ENCODE data around the gene IZUMO4.

Gene IZUMO4

GRCh38 chr19:2103045-2103707, 6.5 kb downstream of the IZUMO4 start:
- DNase-seq (ENCODE audit: low read depth in 2 of 3, low spot score in 2 of 3), result no peak

GRCh38 chr19:2108251-2109016, 11.7 kb downstream of the IZUMO4 start:
- no peak for DNase-seq (ENCODE audit: low read depth in 2 of 3, low spot score in 2 of 3)

DNA sequence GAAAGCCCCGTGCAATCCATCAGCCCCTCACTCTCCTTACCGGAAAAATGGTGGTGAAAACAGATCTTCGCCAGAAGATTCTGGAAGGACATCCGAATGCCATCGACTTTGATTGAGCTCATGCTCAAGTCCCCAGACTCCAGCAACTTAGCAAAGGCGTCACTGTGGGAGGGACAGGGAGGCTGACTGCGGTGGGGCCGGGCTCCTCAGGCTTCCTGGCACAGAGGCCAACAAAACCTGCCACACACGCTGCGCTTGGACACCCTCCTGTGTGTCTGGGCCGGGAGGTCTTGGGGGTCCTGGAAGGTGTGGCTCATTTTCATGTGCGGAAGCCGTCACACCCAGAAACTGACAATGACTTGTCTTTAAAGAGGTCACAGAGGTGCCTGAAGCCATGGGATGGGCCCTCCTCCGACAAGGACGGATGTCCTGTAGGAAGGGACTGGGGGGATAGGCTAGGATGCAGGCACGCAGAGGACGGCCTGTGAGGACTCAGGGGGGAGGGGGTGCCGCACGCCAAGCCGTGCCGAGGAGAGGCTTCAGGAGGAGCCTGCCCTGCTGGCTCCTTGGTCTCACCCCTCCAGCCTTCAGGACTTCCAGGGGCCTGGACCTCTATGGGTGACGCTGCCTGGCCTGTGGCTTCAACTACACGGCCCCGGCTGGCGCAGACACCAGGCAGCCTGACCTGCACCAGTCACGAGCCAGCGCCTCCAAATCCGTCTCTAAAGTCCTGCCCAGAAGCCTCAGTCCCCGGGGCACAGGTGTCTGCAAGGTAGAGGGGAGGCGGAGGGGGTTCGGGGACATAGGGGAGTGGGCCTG, 12.5 kb downstream of the IZUMO4 start:
- no peak for DNase-seq (ENCODE audit: low read depth in 2 of 3, low spot score in 2 of 3)

GRCh38 chr19:2110822-2111221, 14.1 kb downstream of the IZUMO4 start:
- DNase-seq (ENCODE audit: low read depth in 2 of 3, low spot score in 2 of 3), result no peak

GRCh38 chr19:2111425-2111824, 14.7 kb downstream of the IZUMO4 start:
- DNase-seq (ENCODE audit: low read depth in 2 of 3, low spot score in 2 of 3), result no peak

GRCh38 chr19:2111886-2112285, 15.2 kb downstream of the IZUMO4 start:
- DNase-seq (ENCODE audit: low read depth in 2 of 3, low spot score in 2 of 3), result no peak

GRCh38 chr19:2112516-2113320, 16.0 kb downstream of the IZUMO4 start:
- no peak for DNase-seq (ENCODE audit: low read depth in 2 of 3, low spot score in 2 of 3)

DNA sequence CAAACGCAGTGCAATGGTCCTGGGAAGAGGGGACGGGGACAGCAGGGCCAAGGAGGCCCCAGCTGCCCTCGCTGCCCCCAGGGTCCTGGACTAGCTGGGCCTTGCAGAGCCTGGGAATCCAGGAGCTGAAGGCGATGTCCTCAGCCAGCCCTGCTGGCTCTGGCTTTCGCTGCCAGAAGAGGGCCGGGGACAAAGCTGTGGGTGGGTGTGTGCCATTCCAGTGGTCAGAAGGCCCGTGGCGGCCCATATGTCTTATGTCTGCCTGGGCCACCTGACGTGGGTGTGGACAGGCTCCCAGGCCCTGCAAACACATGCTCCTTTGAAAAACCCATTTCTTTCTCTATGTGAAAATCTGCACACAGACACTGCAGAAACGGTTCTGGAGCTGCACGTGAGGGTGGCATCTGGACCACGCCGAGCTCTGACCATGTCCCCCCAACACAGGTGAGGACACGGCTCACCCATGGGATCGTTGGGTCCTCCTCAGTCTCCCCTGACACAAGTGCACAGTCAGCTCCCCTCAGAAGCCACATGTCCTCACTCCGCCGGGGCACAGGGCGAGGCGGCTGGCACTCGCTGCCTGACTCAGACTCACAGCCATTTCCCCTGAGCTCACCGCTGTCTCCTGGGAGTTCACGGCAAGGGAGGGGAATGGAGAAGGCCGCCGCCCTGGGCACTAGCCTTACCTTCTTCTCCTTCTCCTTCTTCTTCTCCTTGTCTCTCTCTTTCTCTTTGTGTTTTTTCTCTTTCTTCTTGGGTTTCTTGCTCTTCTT, 16.9 kb downstream of the IZUMO4 start:
- no peak for DNase-seq (ENCODE audit: low read depth in 2 of 3, low spot score in 2 of 3)

DNA sequence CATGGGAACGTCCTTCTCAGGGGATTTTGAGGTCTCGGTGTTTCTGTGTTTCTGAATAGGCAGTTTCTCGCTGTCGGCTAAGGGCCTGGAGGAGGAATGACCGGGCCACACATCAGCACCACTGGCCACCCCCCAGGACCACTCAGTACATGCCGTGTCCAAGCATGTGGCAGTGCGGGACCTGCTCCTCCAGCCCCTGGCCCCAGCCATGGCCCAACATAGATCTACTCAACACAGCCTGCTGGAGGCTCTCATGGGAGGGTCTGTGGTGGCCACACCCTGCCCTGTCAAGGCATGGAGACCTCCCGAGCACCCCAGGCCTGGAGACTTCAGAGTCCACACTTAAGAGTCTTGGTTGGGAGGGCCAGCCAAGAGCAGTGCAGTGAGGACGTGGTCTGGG, 17.5 kb downstream of the IZUMO4 start:
- DNase-seq (ENCODE audit: low read depth in 2 of 3, low spot score in 2 of 3), result no peak

GRCh38 chr19:2114821-2115220, 18.1 kb downstream of the IZUMO4 start:
- DNase-seq (ENCODE audit: low read depth in 2 of 3, low spot score in 2 of 3), result no peak

DNA sequence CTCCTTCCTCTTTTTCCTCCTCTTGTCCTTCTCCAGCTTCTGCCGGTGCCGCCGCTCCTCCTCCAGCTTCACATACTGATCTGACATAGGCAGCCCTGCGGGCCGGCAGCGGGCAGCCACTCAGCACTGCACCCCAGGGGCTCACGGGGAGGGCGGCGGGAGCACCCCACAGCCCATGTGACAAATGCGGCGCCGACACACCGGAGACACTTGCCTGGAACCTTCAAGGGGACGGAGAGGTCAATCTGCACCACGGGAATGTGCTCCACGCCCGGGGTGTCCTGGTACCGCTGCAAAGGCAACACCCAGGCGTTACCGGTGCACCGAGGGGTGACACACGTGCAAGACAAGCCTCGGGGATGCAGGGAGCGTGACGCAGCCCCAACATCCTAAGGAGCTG, 18.6 kb downstream of the IZUMO4 start:
- no peak for DNase-seq (ENCODE audit: low read depth in 2 of 3, low spot score in 2 of 3)

DNA sequence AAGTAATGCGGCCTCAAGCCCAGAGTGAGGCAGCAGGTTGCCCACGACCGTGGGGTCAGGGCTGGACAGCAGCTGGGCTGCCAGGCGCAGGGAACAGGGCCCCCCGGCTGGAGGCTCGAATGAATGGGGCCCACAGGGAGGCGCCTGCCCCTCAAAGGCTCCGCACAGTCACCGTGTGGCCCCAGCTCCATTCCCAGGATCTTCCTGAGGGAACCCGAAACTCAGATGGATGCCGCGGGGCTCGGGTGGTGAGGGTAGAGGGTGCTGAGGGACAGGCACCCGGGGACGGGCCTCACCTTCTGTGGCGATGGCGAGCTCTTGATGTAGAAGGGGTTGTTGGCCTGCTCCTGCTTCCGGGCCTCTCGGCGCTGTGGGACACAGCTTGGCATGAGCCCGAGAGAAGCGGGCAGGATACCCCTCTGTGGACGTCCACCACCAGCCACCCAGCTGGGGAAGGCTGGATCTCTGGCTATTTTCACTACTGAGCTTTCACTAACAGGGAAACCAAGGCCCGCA, 19.3 kb downstream of the IZUMO4 start:
- no peak for DNase-seq (ENCODE audit: low read depth in 2 of 3, low spot score in 2 of 3)

GRCh38 chr19:2116507-2116906, 19.8 kb downstream of the IZUMO4 start:
- no peak for DNase-seq (ENCODE audit: low read depth in 2 of 3, low spot score in 2 of 3)

- DNase-seq (ENCODE audit: low read depth in 2 of 3, low spot score in 2 of 3), result no peak
Observed at GRCh38 chr19:2117215-2117960, 20.7 kb downstream of the IZUMO4 start.

- no peak for DNase-seq (ENCODE audit: low read depth in 2 of 3, low spot score in 2 of 3)
Observed at GRCh38 chr19:2118438-2118837, 21.7 kb downstream of the IZUMO4 start.

GRCh38 chr19:2119921-2120785, 23.4 kb downstream of the IZUMO4 start:
- no peak for DNase-seq (ENCODE audit: low read depth in 2 of 3, low spot score in 2 of 3)

GRCh38 chr19:2120821-2121220, 24.1 kb downstream of the IZUMO4 start:
- DNase-seq (ENCODE audit: low read depth in 2 of 3, low spot score in 2 of 3), result no peak

GRCh38 chr19:2121416-2122051, 24.8 kb downstream of the IZUMO4 start:
- no peak for DNase-seq (ENCODE audit: low read depth in 2 of 3, low spot score in 2 of 3)
